ENCODE results near the gene ARAP3. TPM values are rescaled to one million over a fixed set of nuclear protein-coding genes. Genes with fewer than 3 reads are reported as not detected.
"Not testable (repeated sequence)": the region's sequence is repeated elsewhere in the genome, so short reads cannot be mapped to it uniquely, and the experiment has no call there.

ARAP3 gene
- total RNA-seq, 1 donor from 2014 or later = 3.3 TPM

- ATAC-seq = no peak
Observed at GRCh38 chr5:141615991-141616720, 65.9 kb downstream of the ARAP3 start.

GRCh38 chr5:141613344-141613743 is 68.7 kb downstream of the ARAP3 start:
- no peak for ATAC-seq

GRCh38 chr5:141611289-141611688 is 70.7 kb downstream of the ARAP3 start:
- ATAC-seq = peak; percentile 71

- ATAC-seq = not testable (repeated sequence)
Observed at GRCh38 chr5:141609921-141610320, 72.1 kb downstream of the ARAP3 start.

GRCh38 chr5:141609044-141609443 is 73.0 kb downstream of the ARAP3 start:
- ATAC-seq = no peak

GRCh38 chr5:141608557-141608956 is 73.5 kb downstream of the ARAP3 start:
- ATAC-seq = no peak

- no peak for ATAC-seq
Observed at GRCh38 chr5:141608046-141608445, 74.0 kb downstream of the ARAP3 start.

- ATAC-seq = peak; percentile 35
Observed at GRCh38 chr5:141605523-141606277, 76.3 kb downstream of the ARAP3 start.

GRCh38 chr5:141603923-141604717 is 77.9 kb downstream of the ARAP3 start:
- peak; percentile 99 for ATAC-seq

Other genes with a start within 250 kb of the ARAP3 start
- gene PCDHGC3, start 206.3 kb downstream of the ARAP3 start, total RNA-seq = 38.8 TPM
- gene PCDHGC4, start 197.2 kb downstream of the ARAP3 start, total RNA-seq = 1.1 TPM
- 1.0 TPM for gene PCDHGC5, start 193.1 kb downstream of the ARAP3 start, total RNA-seq
- gene DIAPH1, start 63.2 kb downstream of the ARAP3 start, total RNA-seq = 108 TPM
- 48.2 TPM for gene HDAC3, start 45.4 kb downstream of the ARAP3 start, total RNA-seq
- gene RELL2, start 45.2 kb downstream of the ARAP3 start, total RNA-seq = 4.5 TPM
- 5.8 TPM for gene FCHSD1, start 30.8 kb downstream of the ARAP3 start, total RNA-seq
- gene PCDH1, start 196.2 kb upstream of the ARAP3 start, total RNA-seq = 62.7 TPM
- gene DELE1, start 241.6 kb upstream of the ARAP3 start, total RNA-seq = 33.5 TPM